Stimulated activated CD4-positive, alpha-beta T cell treated with anti-CD3 and anti-CD28 coated beads, TNF-alpha, amount 100 ng/mL, for 4 hours (primary cell): Measurements from ENCODE around the gene PMAIP1.
A peak's percentile ranks its signal among the peaks of the same experiment; 100 is the strongest.
"Not testable (repeated sequence)": the region's sequence is repeated elsewhere in the genome, so short reads cannot be mapped to it uniquely, and the experiment has no call there.

Source experiments
- DNase-seq, 3 experiments: peaks; one replicate each; pipeline ENCODE4 v3.0.0-alpha.2; 2020; ENCODE audit warnings: low read depth in 3 of 3

The PMAIP1 gene

GRCh38 chr18:59885579-59886163 is 14.1 kb upstream of the PMAIP1 start:
- DNase-seq = no peak

- DNase-seq = not testable (repeated sequence)
Observed at GRCh38 chr18:59886399-59886798, 13.4 kb upstream of the PMAIP1 start.

- DNase-seq = no peak
Observed at GRCh38 chr18:59892123-59892522, 7.7 kb upstream of the PMAIP1 start.

GRCh38 chr18:59893971-59894370 is 5.8 kb upstream of the PMAIP1 start:
- no peak for DNase-seq

- DNase-seq = no peak
Observed at GRCh38 chr18:59897321-59897954, 2.4 kb upstream of the PMAIP1 start.

- no peak for DNase-seq
Observed at GRCh38 chr18:59898093-59898492, 1.7 kb upstream of the PMAIP1 start.

GRCh38 chr18:59898609-59899297 is 1.0 kb upstream of the PMAIP1 start:
- DNase-seq = no peak

GRCh38 chr18:59900222-59901128 is 679 bp downstream of the PMAIP1 start:
- DNase-seq = peak; percentile 31 to 56 (median 49)

- no peak for DNase-seq
Observed at GRCh38 chr18:59902131-59902992, 2.6 kb downstream of the PMAIP1 start.

GRCh38 chr18:59902993-59903610 is 3.3 kb downstream of the PMAIP1 start:
- DNase-seq = no peak

GRCh38 chr18:59904011-59904601 is 4.3 kb downstream of the PMAIP1 start:
- no peak for DNase-seq

GRCh38 chr18:59905686-59906091 is 5.9 kb downstream of the PMAIP1 start:
- no peak for DNase-seq

GRCh38 chr18:59906203-59906602 is 6.4 kb downstream of the PMAIP1 start:
- DNase-seq = no peak

GRCh38 chr18:59907172-59907571 is 7.4 kb downstream of the PMAIP1 start:
- DNase-seq = no peak

GRCh38 chr18:59907660-59908059 is 7.9 kb downstream of the PMAIP1 start:
- no peak for DNase-seq

- DNase-seq = no peak
Observed at GRCh38 chr18:59908799-59909198, 9.0 kb downstream of the PMAIP1 start.

- DNase-seq = no peak
Observed at GRCh38 chr18:59909289-59910036, 9.7 kb downstream of the PMAIP1 start.

GRCh38 chr18:59910967-59911366 is 11.2 kb downstream of the PMAIP1 start:
- no peak for DNase-seq

GRCh38 chr18:59911600-59911999 is 11.8 kb downstream of the PMAIP1 start:
- DNase-seq = no peak
